ENCODE measurements around the gene SHC3. TPM values are rescaled to one million over a fixed set of nuclear protein-coding genes. Genes with fewer than 3 reads are reported as not detected.

The SHC3 gene
- total and polyA plus RNA-seq, 2 of the 4 experiments (the other 2 are of a cell fraction) = 4.5 to 13.3 TPM

DNA sequence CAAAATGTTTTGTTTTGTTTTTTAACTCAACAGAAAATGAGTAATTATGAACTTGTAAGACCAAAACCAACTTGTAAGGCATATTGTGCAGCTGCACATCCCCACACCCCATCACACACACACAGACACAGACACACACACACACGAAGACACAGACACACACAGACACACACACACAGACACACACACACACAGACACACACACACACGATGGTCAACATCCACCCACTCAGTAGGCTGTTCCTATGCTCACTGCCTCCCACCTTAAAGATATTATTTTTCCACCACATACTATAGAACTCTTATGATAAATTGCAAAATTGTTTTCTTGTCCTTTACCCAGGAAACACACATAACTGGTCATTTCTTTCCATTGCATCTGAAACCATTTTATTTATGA is 6.2 kb downstream of the SHC3 start:
- Histone ChIP-seq H3K9me1 (ENCODE audit: insufficient read depth, low read length) (peaks cover 19% of the 10 kb centered on the region), H2BK5ac (ENCODE audit: low read depth, low read length, poor library complexity, severe bottlenecking) (peak overlapping the region; percentile 57), H3K79me1 (ENCODE audit: low read depth in 1 of 2, low read length in 2 of 2) (peaks cover 32 to 74% of the 10 kb centered on the region in 2 experiments), H3K4me2 (ENCODE audit: low read depth, low read length) (no peak overlapping the region), H3K14ac (replicated peaks; ENCODE audit: low read depth, low read length) (0 out of 2 replicates have a peak overlapping the region, but pooled peaks have one; percentile 56), H4K5ac (ENCODE audit: low read depth, low read length) (no peak overlapping the region), H3K36me3 (ENCODE audit: control insufficient read depth, insufficient read depth, low read length) (no peaks in the 10 kb centered on the region; the same call in none of the 2 replicates), H3K4me3 (ENCODE audit: insufficient read depth, low read depth, low read length) (no peak overlapping the region), H2AK5ac (ENCODE audit: low read depth, low read length) (peak overlapping the region; percentile 78; the same call in 1 of the 2 replicates), H3K27ac (ENCODE audit: insufficient read depth, low read length) (no peak overlapping the region), H3K27me3 (ENCODE audit: control insufficient read depth, insufficient read depth, low read length) (no peaks in the 10 kb centered on the region), H2BK15ac (ENCODE audit: low read depth, low read length) (no peak overlapping the region), H2BK20ac (ENCODE audit: low read depth, low read length) (no peak overlapping the region), H3K4me1 (ENCODE audit: control insufficient read depth, insufficient read depth, low read length) (no peaks in the 10 kb centered on the region), H4K20me1 (ENCODE audit: insufficient read depth, low read length) (peaks cover 15% of the 10 kb centered on the region), H2BK120ac (ENCODE audit: low read depth, low read length) (no peak overlapping the region), H4K8ac (ENCODE audit: low read depth in 2 of 2, low read length in 2 of 2) (peak overlapping the region in 1 of 2 experiments; percentile 57; a peak in 1 of 4 replicates), H2AFZ (replicated peaks; ENCODE audit: low read length, poor library complexity) (no peak overlapping the region), H3K4ac (ENCODE audit: low read depth, low read length) (no peak overlapping the region), H4K91ac (ENCODE audit: insufficient read depth, low read depth, low read length) (no peak overlapping the region), H3K23ac (ENCODE audit: low read depth, low read length) (peak overlapping the region; percentile 63; the same call in 1 of the 2 replicates), H3K56ac (ENCODE audit: extremely low read depth, insufficient read depth, low read length) (no peak overlapping the region), H2AK9ac (replicated peaks; ENCODE audit: low read depth, low read length, poor library complexity) (no peak overlapping the region), H3K9ac (ENCODE audit: low read depth, low read length) (no peak overlapping the region), H3K18ac (ENCODE audit: low read depth, low read length) (no peak overlapping the region), H3K9me3 (ENCODE audit: control insufficient read depth, insufficient read depth, low read length) (no peaks in the 10 kb centered on the region)
- in situ Hi-C loops (cut with MboI; ENCODE audit: low sequenced_read_pairs) (no loop called here), intact Hi-C loops (cut with micrococcal nuclease) (loop anchor here (10.0 kb wide), 1 partner anchor 428 kb away; no protein-coding TSS in a partner anchor), dilution Hi-C loops (cut with HindIII; ENCODE audit: low sequenced_read_pairs, unreplicated experiment) (no loop called here)
- no peak for DNase-seq
- ATAC-seq (ENCODE audit: low read depth) = no peak
- WGBS, 2 experiments (ENCODE audit: extremely low coverage in 2 of 2, insufficient read length in 1 of 2) = 69% methylated on average over 2 of the region's 2 CpGs; no CpG with 5 or more reads in 1 of the 2 experiments
- no TSS peak for BruUV-seq (replicated peaks)
- CTCF ChIA-PET = no interaction called here
- TF ChIP-seq SMC3 (IDR thresholded peaks at IDR 0.05; ENCODE audit: low read depth, low read length) = no peak
- TF ChIP-seq BHLHE40 (IDR thresholded peaks at IDR 0.05; ENCODE audit: low read depth, low read length) = no peak
- TF ChIP-seq CEBPB (IDR thresholded peaks at IDR 0.05; ENCODE audit: low read depth, low read length) = no peak
- no peak for TF ChIP-seq POLR2A (IDR thresholded peaks at IDR 0.05; ENCODE audit: low read depth, low read length)
- no peak for TF ChIP-seq RCOR1 (IDR thresholded peaks at IDR 0.05; ENCODE audit: insufficient replicate concordance, low read length)
- TF ChIP-seq, protein P1, sequence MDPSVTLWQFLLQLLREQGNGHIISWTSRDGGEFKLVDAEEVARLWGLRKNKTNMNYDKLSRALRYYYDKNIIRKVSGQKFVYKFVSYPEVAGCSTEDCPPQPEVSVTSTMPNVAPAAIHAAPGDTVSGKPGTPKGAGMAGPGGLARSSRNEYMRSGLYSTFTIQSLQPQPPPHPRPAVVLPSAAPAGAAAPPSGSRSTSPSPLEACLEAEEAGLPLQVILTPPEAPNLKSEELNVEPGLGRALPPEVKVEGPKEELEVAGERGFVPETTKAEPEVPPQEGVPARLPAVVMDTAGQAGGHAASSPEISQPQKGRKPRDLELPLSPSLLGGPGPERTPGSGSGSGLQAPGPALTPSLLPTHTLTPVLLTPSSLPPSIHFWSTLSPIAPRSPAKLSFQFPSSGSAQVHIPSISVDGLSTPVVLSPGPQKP (IDR thresholded peaks at IDR 0.05; ENCODE audit: borderline replicate concordance, low read depth, low read length) = no peak
- TF ChIP-seq, protein P2, sequence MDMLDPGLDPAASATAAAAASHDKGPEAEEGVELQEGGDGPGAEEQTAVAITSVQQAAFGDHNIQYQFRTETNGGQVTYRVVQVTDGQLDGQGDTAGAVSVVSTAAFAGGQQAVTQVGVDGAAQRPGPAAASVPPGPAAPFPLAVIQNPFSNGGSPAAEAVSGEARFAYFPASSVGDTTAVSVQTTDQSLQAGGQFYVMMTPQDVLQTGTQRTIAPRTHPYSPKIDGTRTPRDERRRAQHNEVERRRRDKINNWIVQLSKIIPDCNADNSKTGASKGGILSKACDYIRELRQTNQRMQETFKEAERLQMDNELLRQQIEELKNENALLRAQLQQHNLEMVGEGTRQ (IDR thresholded peaks at IDR 0.05; ENCODE audit: low read depth, low read length) = no peak
- TF ChIP-seq RFX5 (IDR thresholded peaks at IDR 0.05; ENCODE audit: low read depth, low read length) = no peak
- no peak for TF ChIP-seq MXI1 (IDR thresholded peaks at IDR 0.05; ENCODE audit: borderline replicate concordance, low read depth, low read length)
- TF ChIP-seq NFE2L2 (IDR thresholded peaks at IDR 0.05; ENCODE audit: low read depth, low read length) = no peak
- TF ChIP-seq, protein P3, sequence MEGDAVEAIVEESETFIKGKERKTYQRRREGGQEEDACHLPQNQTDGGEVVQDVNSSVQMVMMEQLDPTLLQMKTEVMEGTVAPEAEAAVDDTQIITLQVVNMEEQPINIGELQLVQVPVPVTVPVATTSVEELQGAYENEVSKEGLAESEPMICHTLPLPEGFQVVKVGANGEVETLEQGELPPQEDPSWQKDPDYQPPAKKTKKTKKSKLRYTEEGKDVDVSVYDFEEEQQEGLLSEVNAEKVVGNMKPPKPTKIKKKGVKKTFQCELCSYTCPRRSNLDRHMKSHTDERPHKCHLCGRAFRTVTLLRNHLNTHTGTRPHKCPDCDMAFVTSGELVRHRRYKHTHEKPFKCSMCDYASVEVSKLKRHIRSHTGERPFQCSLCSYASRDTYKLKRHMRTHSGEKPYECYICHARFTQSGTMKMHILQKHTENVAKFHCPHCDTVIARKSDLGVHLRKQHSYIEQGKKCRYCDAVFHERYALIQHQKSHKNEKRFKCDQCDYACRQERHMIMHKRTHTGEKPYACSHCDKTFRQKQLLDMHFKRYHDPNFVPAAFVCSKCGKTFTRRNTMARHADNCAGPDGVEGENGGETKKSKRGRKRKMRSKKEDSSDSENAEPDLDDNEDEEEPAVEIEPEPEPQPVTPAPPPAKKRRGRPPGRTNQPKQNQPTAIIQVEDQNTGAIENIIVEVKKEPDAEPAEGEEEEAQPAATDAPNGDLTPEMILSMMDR (conservative IDR thresholded peaks at IDR 0.05; ENCODE audit: low read depth, low read length) = no peak
- no peak for TF ChIP-seq MAZ (IDR thresholded peaks at IDR 0.05; ENCODE audit: borderline replicate concordance, low read depth, low read length)
- TF ChIP-seq RAD21 (IDR thresholded peaks at IDR 0.05; ENCODE audit: low read length) = no peak
- TF ChIP-seq CHD1 (IDR thresholded peaks at IDR 0.05; ENCODE audit: low read depth, low read length) = no peak
- no peak for TF ChIP-seq MAFK (IDR thresholded peaks at IDR 0.05; ENCODE audit: low read depth, low read length)
- TF ChIP-seq FOS (IDR thresholded peaks at IDR 0.05; ENCODE audit: low read depth, low read length) = no peak
- POLR2A ChIA-PET (ENCODE audit: unreplicated experiment) = no interaction called here
